Progenitor cell of endocrine pancreas (in vitro differentiated cells): ENCODE data around the gene GPR68. TPM values are rescaled to one million over a fixed set of nuclear protein-coding genes. Genes with fewer than 3 reads are reported as not detected.

ENCODE experiments used
- DNase-seq: peaks from one replicate; pipeline ENCODE4 v3.0.0; 2021; ENCODE audit warnings: low spot score; ENCODE audit not compliant: unreplicated experiment
- H3K27ac Mint-ChIP-seq: 2 replicates; pipeline ENCODE4 v1.8.0; 2021; ENCODE audit warnings: mild to moderate bottlenecking, moderate library complexity, mixed read lengths
- H3K27me3 Mint-ChIP-seq: 2 replicates; pipeline ENCODE4 v1.8.0; 2021; ENCODE audit warnings: mixed read lengths
- H3K36me3 Mint-ChIP-seq: 2 replicates; pipeline ENCODE4 v1.8.0; 2022; ENCODE audit warnings: mixed read lengths; ENCODE audit not compliant: insufficient read depth
- H3K4me1 Mint-ChIP-seq: 2 replicates; pipeline ENCODE4 v1.8.0; 2021; ENCODE audit warnings: low read depth, mixed read lengths
- H3K4me3 Mint-ChIP-seq: 2 replicates; pipeline ENCODE4 v1.8.0; 2021; ENCODE audit warnings: low read depth, mild to moderate bottlenecking, moderate library complexity, mixed read lengths
- H3K9me3 Mint-ChIP-seq: 2 replicates; pipeline ENCODE4 v1.8.0; 2021; ENCODE audit warnings: low read depth, mixed read lengths
- CTCF ChIP-seq: fragments of 200-600 bp; sonication (generic); IDR thresholded peaks from one replicate; pipeline ENCODE4 v1.5.0; 2021; ENCODE audit warnings: antibody characterized with exemption, mild to moderate bottlenecking; ENCODE audit not compliant: unreplicated experiment
- total RNA-seq: library from RNA; stranded (reverse); gene quantifications from 2 replicates; pipeline ENCODE4 v1.2.1, GENCODE V29; 2021

GPR68 gene
- total RNA-seq, 1 donor from 2014 or later, result 0.31 TPM

DNA sequence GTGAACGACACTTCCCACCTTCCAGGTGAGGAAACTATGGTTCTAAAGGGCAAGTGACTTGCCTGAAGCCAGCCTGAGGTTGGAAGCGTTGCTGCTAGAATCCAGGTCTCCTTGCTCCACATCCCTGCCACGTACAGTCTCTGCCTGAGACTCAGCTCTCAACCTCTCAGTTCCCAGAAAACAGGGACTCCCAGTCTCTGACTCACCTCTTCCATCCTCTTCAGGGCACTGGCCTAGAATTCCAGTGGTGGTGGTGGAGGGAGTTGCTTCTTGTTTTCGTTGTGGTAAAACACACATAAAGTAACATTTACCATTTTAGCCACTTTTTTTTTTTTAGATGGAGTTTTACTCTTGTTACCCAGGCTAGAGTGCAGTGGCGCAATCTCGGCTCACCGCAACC, 7.3 kb downstream of the GPR68 start:
- H3K9me3 Mint-ChIP-seq, result peaks cover 3% of the 10 kb centered on the region
- DNase-seq, result no peak
- peaks cover 5% of the 10 kb centered on the region for H3K36me3 Mint-ChIP-seq
- H3K27me3 Mint-ChIP-seq, result peaks cover 11% of the 10 kb centered on the region
- no peak for TF ChIP-seq CTCF
- H3K4me3 Mint-ChIP-seq, result no peak overlapping the region
- H3K4me1 Mint-ChIP-seq, result no peaks in the 10 kb centered on the region
- H3K27ac Mint-ChIP-seq, result no peak overlapping the region

- Mint-ChIP-seq H3K4me3 (no peak overlapping the region), H3K27ac (no peak overlapping the region)
Measured at GRCh38 chr14:91235841-91236240, 8.7 kb downstream of the GPR68 start.

DNA sequence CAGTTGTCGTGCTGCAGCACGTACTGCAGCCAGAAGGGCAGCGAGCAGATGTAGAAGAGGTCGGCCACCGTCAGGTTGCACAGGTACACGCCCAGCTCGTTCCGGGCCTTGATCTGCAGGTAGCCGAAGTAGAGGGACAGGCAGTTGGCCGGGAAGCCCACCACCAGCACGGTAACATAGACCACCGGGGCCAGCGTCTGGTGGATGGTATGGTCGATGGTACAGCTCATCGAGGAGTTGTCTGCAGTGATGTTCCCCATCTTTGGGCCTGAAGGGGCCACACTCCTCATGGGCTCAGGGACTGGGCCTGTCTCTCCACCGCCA, 9.8 kb downstream of the GPR68 start:
- no peak for DNase-seq
- Mint-ChIP-seq H3K27ac (no peak overlapping the region), H3K27me3 (peaks cover 2% of the 10 kb centered on the region), H3K9me3 (peaks cover 6% of the 10 kb centered on the region), H3K4me1 (no peaks in the 10 kb centered on the region), H3K36me3 (peaks cover 16% of the 10 kb centered on the region), H3K4me3 (no peak overlapping the region)
- no peak for TF ChIP-seq CTCF

More at GRCh38 chr14:91235841-91236240, 8.7 kb downstream of the GPR68 start:
- no peak for DNase-seq
- H3K4me1 Mint-ChIP-seq, result no peaks in the 10 kb centered on the region
- no peak for TF ChIP-seq CTCF
- peaks cover 3% of the 10 kb centered on the region for H3K27me3 Mint-ChIP-seq
- H3K36me3 Mint-ChIP-seq, result peaks cover 11% of the 10 kb centered on the region
- H3K9me3 Mint-ChIP-seq, result peaks cover 3% of the 10 kb centered on the region

GRCh38 chr14:91233936-91234790, 10.3 kb downstream of the GPR68 start:
- no peak overlapping the region for H3K27ac Mint-ChIP-seq
- TF ChIP-seq CTCF, result no peak
- no peak for DNase-seq
- no peaks in the 10 kb centered on the region for H3K4me1 Mint-ChIP-seq
- H3K36me3 Mint-ChIP-seq, result peaks cover 19% of the 10 kb centered on the region
- H3K4me3 Mint-ChIP-seq, result no peak overlapping the region
- H3K9me3 Mint-ChIP-seq, result peaks cover 3% of the 10 kb centered on the region
- H3K27me3 Mint-ChIP-seq, result no peaks in the 10 kb centered on the region

DNA sequence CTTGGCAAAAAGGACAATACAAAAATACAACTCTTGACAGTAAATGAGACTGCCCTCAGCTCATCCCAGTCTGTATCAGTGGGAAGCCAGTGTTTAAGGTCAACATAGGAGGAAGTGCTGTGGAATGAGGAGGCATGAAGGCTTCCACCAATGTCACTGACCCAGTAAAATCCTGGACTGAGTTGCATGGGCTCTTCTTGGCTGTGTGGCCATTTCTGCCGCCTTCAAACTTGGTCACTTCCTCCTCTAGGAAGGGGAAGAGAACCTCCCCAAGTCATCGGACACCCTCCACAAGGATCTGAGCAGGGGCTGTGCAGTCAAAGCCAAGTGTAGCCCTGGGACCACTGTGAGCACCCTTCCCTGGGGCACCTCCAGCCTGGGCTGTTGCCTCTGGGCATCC, 11.9 kb downstream of the GPR68 start:
- Mint-ChIP-seq H3K27me3 (no peaks in the 10 kb centered on the region), H3K36me3 (peaks cover 25% of the 10 kb centered on the region)

More for the DNA sequence above, 11.9 kb downstream of the GPR68 start:
- no peak for DNase-seq
- Mint-ChIP-seq H3K27ac (no peak overlapping the region), H3K4me3 (no peak overlapping the region), H3K9me3 (peaks cover 3% of the 10 kb centered on the region), H3K4me1 (no peaks in the 10 kb centered on the region)
- no peak for TF ChIP-seq CTCF
